ENCODE results near the gene AGPAT4.
"Not testable (repeated sequence)": the region's sequence is repeated elsewhere in the genome, so short reads cannot be mapped to it uniquely, and the experiment has no call there.

AGPAT4 gene

GRCh38 chr6:161227004-161227960 is 46.6 kb downstream of the AGPAT4 start:
- peak; percentile 52 for DNase-seq (ENCODE audit: low read depth)

GRCh38 chr6:161226009-161226964 is 47.6 kb downstream of the AGPAT4 start:
- DNase-seq (ENCODE audit: low read depth): peak; percentile 56

DNA sequence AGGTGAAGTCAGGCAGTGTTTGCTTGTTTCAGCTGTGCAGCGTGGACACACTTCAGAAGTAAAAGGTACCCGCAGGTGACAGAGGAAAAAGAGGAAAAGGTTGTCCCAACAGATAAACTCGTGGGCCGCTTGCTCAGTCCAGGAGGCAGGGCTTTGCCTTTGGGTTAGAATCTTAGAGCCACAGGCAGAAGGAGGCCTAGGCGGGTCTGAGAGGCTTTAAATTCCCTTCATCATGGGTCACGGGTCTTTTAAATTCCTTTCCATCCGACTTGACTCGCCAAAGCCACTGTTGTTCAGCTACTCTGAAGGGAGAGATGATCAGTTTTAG is 48.2 kb downstream of the AGPAT4 start:
- DNase-seq (ENCODE audit: low read depth): peak; percentile 41

- DNase-seq (ENCODE audit: low read depth): not testable (repeated sequence)
These were observed 48.7 kb downstream of the AGPAT4 start for GRCh38 chr6:161224951-161225680.

- DNase-seq (ENCODE audit: low read depth): no peak
These were observed 50.2 kb downstream of the AGPAT4 start for GRCh38 chr6:161223646-161224045.

DNA sequence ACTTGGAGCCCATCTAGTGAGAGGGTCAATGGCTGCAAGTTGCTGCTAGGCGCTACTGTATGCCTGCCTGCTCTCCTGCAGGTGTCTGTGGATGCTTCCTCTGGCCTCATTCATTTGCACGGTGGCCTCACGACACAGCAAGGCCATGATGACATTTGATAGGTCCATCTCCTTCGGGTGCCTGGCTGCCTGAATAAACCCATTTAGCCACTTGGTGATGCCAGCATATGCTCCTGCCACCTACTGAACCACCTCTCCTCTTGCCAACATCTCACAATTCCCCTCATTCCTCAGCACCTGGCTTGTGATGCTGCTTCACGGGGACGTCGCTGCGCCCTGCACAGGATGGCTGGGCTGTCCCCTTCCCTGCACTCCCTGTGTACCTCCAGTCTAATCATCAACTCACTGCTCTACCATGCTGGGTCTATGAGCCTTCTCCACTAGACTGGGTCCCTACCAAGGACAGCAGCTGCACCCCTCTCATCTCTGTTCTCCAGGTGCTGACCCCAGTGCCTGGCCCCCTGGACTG is 51.1 kb downstream of the AGPAT4 start:
- no peak for DNase-seq (ENCODE audit: low read depth)

DNA sequence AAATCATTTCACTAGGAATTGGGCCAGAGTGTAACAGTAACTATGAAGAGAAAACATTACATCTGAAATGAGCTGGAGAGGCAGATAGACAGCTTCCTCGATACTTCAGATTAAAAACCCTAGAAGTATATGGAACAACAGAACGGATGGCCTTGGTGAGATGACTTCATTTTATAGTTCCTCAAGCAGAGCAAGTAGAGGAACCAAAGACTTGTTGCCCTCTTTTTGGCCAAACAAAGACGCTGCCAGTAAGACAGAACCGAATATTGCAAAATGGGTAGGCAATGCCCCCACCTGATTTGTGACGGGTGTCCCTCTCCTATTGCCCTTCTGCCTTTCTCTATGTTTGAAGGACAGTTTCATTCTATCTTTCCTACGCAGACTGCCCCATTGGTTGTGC is 53.5 kb downstream of the AGPAT4 start:
- no peak for DNase-seq (ENCODE audit: low read depth)

- no peak for DNase-seq (ENCODE audit: low read depth)
These were observed 54.2 kb downstream of the AGPAT4 start for GRCh38 chr6:161219680-161220079.

DNA sequence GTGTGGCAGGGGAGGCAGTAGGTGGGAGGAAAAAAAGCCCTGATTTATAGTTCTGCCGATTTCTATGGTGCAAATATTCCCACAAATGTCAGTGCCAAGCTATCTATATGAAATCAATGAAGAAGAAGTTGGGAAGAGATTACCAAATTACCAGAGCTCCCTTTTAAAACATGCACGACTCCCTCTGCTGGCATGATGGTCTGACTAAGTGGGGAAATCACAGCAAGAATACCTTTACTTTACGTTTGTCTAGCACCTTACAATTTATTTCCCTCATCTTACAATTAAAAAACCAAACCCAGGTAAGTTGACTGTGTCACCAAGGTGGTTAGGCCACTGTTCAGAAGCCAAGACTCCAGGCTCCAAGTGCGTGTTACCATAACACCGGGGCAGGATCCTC is 55.6 kb downstream of the AGPAT4 start:
- DNase-seq (ENCODE audit: low read depth): no peak

- DNase-seq (ENCODE audit: low read depth): no peak
These were observed 56.2 kb downstream of the AGPAT4 start for GRCh38 chr6:161217628-161218027.

DNA sequence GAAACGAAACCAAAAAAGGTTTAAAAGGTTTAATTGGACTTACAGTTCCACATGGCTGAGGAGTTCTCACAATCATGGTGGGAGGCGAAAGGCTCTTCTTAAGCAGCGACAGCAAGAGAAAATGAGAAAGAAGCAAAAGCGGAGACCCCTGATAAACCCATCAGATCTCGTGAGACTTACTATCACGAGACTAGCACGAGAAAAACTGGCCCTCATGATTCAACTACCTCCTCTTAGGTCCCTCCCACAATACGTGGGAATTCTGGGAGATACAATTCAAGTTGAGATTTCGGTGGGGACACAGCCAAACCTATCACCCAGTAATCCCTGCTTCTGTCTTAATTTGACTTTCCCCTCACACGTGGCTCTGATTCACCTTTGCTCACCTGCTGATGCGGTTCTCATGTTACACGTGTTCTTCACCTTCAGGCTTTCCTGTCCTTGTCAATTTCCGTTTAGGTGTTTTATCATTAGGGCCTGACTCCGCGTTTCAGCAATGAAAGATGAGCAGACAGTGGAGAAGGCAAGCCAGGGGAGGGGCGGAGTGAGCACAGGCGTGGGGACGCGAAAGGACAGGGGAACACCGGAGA is 57.1 kb downstream of the AGPAT4 start:
- no peak for DNase-seq (ENCODE audit: low read depth)

DNA sequence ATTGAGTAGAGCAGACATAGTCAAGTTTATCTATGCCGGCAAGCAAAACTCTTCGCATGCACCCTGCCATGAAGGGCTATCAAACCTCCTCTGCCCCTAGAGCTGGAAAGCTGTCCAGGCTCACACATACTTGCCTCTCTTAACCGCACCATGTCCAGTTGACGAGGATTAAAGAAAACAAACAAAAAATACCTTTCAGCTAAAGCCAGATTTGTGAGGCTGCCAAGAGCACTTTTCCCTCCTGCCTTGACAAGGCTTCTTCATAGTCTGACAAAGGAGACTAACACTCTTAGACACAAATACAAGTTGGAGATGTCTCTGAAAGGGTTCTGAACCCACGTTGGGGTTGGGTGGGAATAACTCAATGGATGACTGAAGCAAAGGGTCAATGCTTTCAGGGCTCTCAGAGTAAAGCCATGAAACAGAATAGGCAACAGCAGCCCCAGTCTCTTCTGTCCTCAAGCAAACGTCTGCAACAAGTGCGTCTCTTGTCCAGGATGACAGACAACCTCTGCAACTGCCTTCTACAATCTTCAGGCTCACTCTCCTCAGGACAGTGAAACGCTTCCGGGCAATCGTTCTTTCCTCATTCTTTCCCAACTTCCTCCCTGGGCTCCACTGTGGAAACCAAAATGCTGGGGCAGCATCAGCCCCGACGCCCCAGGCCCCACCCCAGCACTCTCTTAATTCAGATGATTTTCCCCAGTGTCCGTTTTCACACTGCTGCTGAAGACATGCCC is 57.8 kb downstream of the AGPAT4 start:
- peak; percentile 90 for DNase-seq (ENCODE audit: low read depth)

DNA sequence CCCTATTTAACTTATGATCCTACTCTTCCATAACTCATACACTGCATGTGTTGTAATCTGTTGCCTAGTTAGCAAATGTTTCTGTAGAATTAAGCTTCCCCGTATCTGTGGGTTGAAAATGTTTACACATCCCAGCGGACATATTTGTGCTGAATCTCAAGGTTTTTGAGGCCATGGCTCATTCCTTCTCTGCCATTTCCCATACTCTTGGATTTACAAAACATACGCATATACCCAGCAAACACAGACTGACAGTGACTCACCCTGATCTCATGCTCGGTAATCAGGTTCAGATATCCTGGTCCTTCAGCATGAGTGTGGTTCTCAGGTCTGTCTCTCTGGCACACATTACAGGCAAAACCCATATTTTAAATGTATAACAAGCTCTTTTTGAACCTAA is 58.7 kb downstream of the AGPAT4 start:
- DNase-seq (ENCODE audit: low read depth): peak; percentile 100

GRCh38 chr6:161214722-161215121 is 59.1 kb downstream of the AGPAT4 start:
- DNase-seq (ENCODE audit: low read depth): peak; percentile 91

GRCh38 chr6:161212902-161213301 is 61.0 kb downstream of the AGPAT4 start:
- DNase-seq (ENCODE audit: low read depth): no peak

GRCh38 chr6:161211380-161212035 is 62.4 kb downstream of the AGPAT4 start:
- no peak for DNase-seq (ENCODE audit: low read depth)

DNA sequence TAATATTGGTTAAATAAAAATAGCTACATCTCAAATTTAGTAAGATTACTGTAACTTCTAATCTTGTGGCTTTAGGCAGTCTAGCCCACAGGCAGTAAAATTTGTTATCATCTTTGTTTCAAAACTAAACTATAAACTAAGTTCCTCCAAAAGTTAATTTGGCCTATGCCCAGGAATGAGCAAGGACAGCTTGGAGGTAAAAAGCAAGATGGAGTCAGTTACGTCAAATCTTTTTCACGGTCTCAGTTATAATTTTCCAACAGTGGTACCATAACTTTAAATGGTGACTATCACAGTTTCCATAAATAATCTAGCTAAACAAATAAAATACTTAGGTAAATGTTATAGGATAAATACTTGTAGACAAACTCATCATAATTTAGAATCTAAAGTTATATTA is 63.0 kb downstream of the AGPAT4 start:
- DNase-seq (ENCODE audit: low read depth): no peak

DNA sequence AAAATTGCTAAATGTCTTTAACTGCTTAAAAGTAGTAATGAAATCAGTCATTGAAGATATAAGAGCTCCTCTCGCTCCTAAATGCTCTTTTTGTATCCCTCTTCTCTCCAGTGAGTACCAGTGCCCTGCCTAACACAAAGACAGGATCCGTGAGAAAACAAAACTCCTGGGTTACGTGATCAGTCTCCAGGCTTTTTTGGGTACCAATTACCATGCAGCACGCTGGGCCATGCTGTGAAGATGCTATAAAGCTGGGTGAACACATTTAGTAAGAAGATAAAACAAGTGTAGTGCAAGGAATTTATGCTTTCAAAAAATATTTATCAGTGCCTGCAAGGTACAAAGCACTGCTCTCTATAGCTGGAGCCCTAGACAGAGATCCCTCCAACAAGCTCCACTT is 66.7 kb downstream of the AGPAT4 start:
- DNase-seq (ENCODE audit: low read depth): no peak

- DNase-seq (ENCODE audit: low read depth): no peak
These were observed 68.8 kb downstream of the AGPAT4 start for GRCh38 chr6:161204866-161205557.
